ENCODE results near the gene HMGXB4.

HMGXB4 gene

GRCh38 chr22:35269630-35270029, 12.3 kb downstream of the HMGXB4 start:
- ChIA-PET CTCF (interaction anchor here (2.9 kb wide), 1 partner anchor 12 kb away, joined by 10 read pairs; the partner anchor contains the start of gene HMGXB4), POLR2A (no interaction called here)

GRCh38 chr22:35274154-35274871, 17.0 kb downstream of the HMGXB4 start:
- ChIA-PET POLR2A (no interaction called here), CTCF (interaction anchor here (1.0 kb wide), 1 partner anchor 11 kb away, joined by 3 read pairs; no protein-coding TSS in a partner anchor)
- no peak for DNase-seq (ENCODE audit: low read depth, low spot score)
- H3K4me3 ChIP-seq (ENCODE audit: low read depth, low read length), result no peak overlapping the region
- TF ChIP-seq CTCF (IDR thresholded peaks at IDR 0.05; ENCODE audit: insufficient read depth, low read length, missing control alignments), result no peak

More at GRCh38 chr22:35269630-35270029, 12.3 kb downstream of the HMGXB4 start:
- no peak for DNase-seq (ENCODE audit: low read depth, low spot score)
- no peak overlapping the region for H3K4me3 ChIP-seq (ENCODE audit: low read depth, low read length)
- TF ChIP-seq CTCF (IDR thresholded peaks at IDR 0.05; ENCODE audit: insufficient read depth, low read length, missing control alignments), result no peak

GRCh38 chr22:35275580-35275979, 18.3 kb downstream of the HMGXB4 start:
- no peak overlapping the region for H3K4me3 ChIP-seq (ENCODE audit: low read depth, low read length)
- POLR2A ChIA-PET, result no interaction called here
- DNase-seq (ENCODE audit: low read depth, low spot score), result peak; percentile 26
- CTCF ChIA-PET, result no interaction called here
- no peak for TF ChIP-seq CTCF (IDR thresholded peaks at IDR 0.05; ENCODE audit: insufficient read depth, low read length, missing control alignments)

- H3K4me3 ChIP-seq (ENCODE audit: low read depth, low read length), result no peak overlapping the region
- ChIA-PET POLR2A (no interaction called here), CTCF (no interaction called here)
- TF ChIP-seq CTCF (IDR thresholded peaks at IDR 0.05; ENCODE audit: insufficient read depth, low read length, missing control alignments), result no peak
- DNase-seq (ENCODE audit: low read depth, low spot score), result no peak
Measured at GRCh38 chr22:35276019-35276418, 18.7 kb downstream of the HMGXB4 start.

- no peak overlapping the region for H3K4me3 ChIP-seq (ENCODE audit: low read depth, low read length)
- no peak for DNase-seq (ENCODE audit: low read depth, low spot score)
- ChIA-PET POLR2A (no interaction called here), CTCF (no interaction called here)
- TF ChIP-seq CTCF (IDR thresholded peaks at IDR 0.05; ENCODE audit: insufficient read depth, low read length, missing control alignments), result no peak
Measured at GRCh38 chr22:35288116-35288515, 30.8 kb downstream of the HMGXB4 start.

- ChIA-PET CTCF (interaction anchor here (1.3 kb wide), 1 partner anchor 10 kb away, joined by 4 read pairs; no protein-coding TSS in a partner anchor), POLR2A (no interaction called here)
- no peak for DNase-seq (ENCODE audit: low read depth, low spot score)
- no peak overlapping the region for H3K4me3 ChIP-seq (ENCODE audit: low read depth, low read length)
- TF ChIP-seq CTCF (IDR thresholded peaks at IDR 0.05; ENCODE audit: insufficient read depth, low read length, missing control alignments), result no peak
Measured at GRCh38 chr22:35292786-35293185, 35.5 kb downstream of the HMGXB4 start.

Measured in AG04449 (cell line).